Neutrophil (primary cell): ENCODE measurements around the gene SNRPA.

Experiments used
- H3K27ac ChIP-seq: fragments of 200-600 bp; sonication (generic); 2 replicates; pipeline ENCODE4 v1.5.1; 2016; ENCODE audit warnings: mild to moderate bottlenecking, moderate library complexity
- H3K27me3 ChIP-seq: fragments of 200-600 bp; sonication (generic); 2 replicates; pipeline ENCODE4 v1.6.0; 2016; ENCODE audit warnings: mild to moderate bottlenecking
- H3K36me3 ChIP-seq: fragments of 200-600 bp; sonication (generic); 2 replicates; pipeline ENCODE4 v1.5.1; 2017
- H3K4me1 ChIP-seq, 2 experiments: fragments of 200-600 bp in 1 of 2; sonication (generic) in 1 of 2; 1 replicate in 1 of 2; 2 replicates in 1 of 2; pipeline versions ENCODE4 v1.5.1 to v1.6.1; 2013 to 2016; ENCODE audit warnings: low read depth in 1 of 2, low read length in 1 of 2, mild to moderate bottlenecking in 1 of 2, moderate library complexity in 1 of 2; ENCODE audit not compliant: control insufficient read depth in 1 of 2, insufficient read depth in 1 of 2
- H3K4me3 ChIP-seq, 2 experiments: fragments of 200-600 bp in 1 of 2; sonication (generic) in 1 of 2; 1 replicate in 1 of 2; 2 replicates in 1 of 2; pipeline ENCODE4 v1.5.1; 2013 to 2016; ENCODE audit warnings: low read depth in 1 of 2, low read length in 1 of 2, mild to moderate bottlenecking in 1 of 2, moderate library complexity in 1 of 2
- H3K9me3 ChIP-seq: fragments of 200-600 bp; sonication (generic); 2 replicates; pipeline ENCODE4 v1.5.1; 2016
- TF ChIP-seq, protein P1 (sequence below): fragments of 200-600 bp; sonication (generic); IDR thresholded peaks from 2 replicates; pipeline ENCODE4 v1.5.1; 2016; ENCODE audit warnings: antibody characterized with exemption

The SNRPA gene

DNA sequence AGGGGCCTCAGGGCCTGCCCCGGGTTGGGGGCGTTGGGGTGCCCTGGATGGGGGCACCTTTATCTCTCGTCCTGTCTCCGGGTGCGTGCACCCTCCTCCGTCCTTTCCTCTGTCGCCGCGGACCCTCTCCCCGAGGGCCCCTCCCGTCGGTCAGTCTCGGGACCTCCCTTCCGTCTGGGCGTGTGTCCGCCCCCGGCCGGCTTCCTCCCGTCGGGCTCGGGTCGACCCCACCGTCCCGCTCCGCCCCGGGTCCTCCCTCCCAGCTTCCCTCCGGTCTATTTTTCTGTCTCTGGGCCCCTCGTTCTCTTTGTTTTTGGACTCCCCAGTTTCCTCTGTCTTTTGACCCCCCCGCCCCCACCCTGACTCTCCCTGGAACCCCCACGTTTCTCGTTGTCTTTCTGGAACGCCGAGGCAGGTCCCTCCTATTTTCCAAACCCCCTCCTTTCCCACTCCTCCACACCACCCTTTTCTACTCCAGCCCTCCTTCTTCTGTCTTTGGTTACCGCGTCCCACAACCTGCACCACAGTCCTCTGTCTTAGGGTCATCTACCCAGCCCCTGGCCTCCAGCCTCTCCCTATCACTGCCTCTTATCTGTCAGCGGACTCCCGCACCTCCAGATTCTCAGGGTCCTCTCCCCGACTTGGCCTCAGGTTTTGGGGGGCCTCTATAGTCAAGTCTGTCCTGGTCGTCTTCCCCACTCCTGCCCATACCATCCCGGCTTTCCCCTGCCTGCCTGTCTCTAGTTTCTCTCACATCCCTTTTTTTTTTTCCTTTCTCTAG lies 48.7 kb downstream of the SNRPA start:
- Histone ChIP-seq H3K9me3 (no peaks in the 10 kb centered on the region), H3K27me3 (no peaks in the 10 kb centered on the region), H3K27ac (peak overlapping the region; percentile 96), H3K4me1 (peaks cover 58 to 61% of the 10 kb centered on the region in 2 experiments), H3K36me3 (peaks cover 53% of the 10 kb centered on the region), H3K4me3 (peak overlapping the region; percentile 91 to 96)
- TF ChIP-seq, protein P1, sequence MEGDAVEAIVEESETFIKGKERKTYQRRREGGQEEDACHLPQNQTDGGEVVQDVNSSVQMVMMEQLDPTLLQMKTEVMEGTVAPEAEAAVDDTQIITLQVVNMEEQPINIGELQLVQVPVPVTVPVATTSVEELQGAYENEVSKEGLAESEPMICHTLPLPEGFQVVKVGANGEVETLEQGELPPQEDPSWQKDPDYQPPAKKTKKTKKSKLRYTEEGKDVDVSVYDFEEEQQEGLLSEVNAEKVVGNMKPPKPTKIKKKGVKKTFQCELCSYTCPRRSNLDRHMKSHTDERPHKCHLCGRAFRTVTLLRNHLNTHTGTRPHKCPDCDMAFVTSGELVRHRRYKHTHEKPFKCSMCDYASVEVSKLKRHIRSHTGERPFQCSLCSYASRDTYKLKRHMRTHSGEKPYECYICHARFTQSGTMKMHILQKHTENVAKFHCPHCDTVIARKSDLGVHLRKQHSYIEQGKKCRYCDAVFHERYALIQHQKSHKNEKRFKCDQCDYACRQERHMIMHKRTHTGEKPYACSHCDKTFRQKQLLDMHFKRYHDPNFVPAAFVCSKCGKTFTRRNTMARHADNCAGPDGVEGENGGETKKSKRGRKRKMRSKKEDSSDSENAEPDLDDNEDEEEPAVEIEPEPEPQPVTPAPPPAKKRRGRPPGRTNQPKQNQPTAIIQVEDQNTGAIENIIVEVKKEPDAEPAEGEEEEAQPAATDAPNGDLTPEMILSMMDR: no peak

GRCh38 chr19:40800339-40800996 lies 49.5 kb downstream of the SNRPA start:
- H3K27me3 ChIP-seq: no peaks in the 10 kb centered on the region
- H3K4me3 ChIP-seq: peak overlapping the region; percentile 91 to 96
- TF ChIP-seq, protein P1: no peak
- peaks cover 65 to 69% of the 10 kb centered on the region in 2 experiments for H3K4me1 ChIP-seq
- peak overlapping the region; percentile 96 for H3K27ac ChIP-seq
- no peaks in the 10 kb centered on the region for H3K9me3 ChIP-seq
- H3K36me3 ChIP-seq: peaks cover 60% of the 10 kb centered on the region

DNA sequence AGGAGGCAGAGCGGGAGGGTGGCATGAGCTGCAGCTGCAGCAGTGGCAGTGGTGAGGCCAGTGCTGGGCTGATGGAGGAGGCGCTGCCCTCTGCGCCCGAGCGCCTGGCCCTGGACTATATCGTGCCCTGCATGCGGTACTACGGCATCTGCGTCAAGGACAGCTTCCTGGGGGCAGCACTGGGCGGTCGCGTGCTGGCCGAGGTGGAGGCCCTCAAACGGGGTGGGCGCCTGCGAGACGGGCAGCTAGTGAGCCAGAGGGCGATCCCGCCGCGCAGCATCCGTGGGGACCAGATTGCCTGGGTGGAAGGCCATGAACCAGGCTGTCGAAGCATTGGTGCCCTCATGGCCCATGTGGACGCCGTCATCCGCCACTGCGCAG lies 50.0 kb downstream of the SNRPA start:
- TF ChIP-seq, protein P1: no peak
- Histone ChIP-seq H3K4me3 (peak overlapping the region; percentile 91 to 96), H3K4me1 (peaks cover 70 to 74% of the 10 kb centered on the region in 2 experiments), H3K9me3 (no peaks in the 10 kb centered on the region), H3K27me3 (no peaks in the 10 kb centered on the region), H3K27ac (peak overlapping the region; percentile 96), H3K36me3 (peaks cover 62% of the 10 kb centered on the region)

DNA sequence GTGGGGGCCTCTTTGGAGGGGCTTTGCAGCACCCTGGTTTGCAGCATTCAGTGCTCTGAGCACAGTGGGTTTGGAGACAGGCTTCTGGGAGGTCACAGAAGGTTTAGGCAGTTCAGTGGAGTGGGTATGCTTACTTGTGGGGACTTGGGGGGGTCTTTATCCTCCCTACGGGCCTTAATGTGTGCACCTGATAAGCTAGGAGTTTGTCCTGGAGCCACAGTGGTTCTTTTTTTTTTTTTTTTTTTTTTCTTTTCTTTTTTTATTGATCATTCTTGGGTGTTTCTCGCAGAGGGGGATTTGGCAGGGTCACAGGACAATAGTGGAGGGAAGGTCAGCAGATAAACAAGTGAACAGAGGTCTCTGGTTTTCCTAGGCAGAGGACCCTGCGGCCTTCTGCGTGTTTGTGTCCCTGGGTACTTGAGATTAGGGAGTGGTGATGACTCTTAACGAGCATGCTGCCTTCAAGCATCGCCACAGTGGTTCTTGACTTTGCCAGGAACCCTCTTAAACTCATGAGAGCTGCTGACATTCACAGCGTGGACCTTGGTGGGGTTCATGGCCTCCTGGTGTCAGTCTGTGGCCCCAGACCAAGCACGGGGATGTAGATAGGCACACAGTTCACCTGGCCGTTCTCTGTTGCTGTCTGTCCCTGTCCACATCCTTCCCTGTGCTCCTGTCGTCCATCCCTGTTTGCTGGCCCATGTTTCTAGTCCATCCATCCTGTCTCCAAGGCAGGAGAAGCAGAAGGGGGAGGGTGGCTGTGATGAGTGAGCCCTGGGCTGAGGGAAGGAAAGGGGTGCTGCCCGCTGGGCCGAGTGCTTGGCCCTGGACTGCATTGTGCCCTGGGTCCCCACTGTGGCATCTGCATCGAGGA lies 50.7 kb downstream of the SNRPA start:
- Histone ChIP-seq H3K36me3 (peaks cover 62% of the 10 kb centered on the region), H3K27ac (peak overlapping the region; percentile 96), H3K4me3 (peak overlapping the region; percentile 91 to 96), H3K27me3 (no peaks in the 10 kb centered on the region), H3K9me3 (no peaks in the 10 kb centered on the region), H3K4me1 (peaks cover 77 to 80% of the 10 kb centered on the region in 2 experiments)
- TF ChIP-seq, protein P1: no peak
